ENCODE measurements around the gene PPP2R5C.

GRCh38 chr14:101856536-101856935 lies 95.0 kb downstream of the PPP2R5C start:
- TF ChIP-seq HDAC2 (IDR thresholded peaks at IDR 0.05; ENCODE audit: borderline replicate concordance in 1 of 2, low read depth in 2 of 2, low read length in 2 of 2) (no peak), SUZ12 (IDR thresholded peaks at IDR 0.05; ENCODE audit: low read length) (no peak)
